Activated CD8-positive, alpha-beta T cell treated with anti-CD3 and anti-CD28 coated beads for 36 hours (primary cell): Measurements from ENCODE around the gene C2orf92. TPM values are rescaled to one million over a fixed set of nuclear protein-coding genes. Genes with fewer than 3 reads are reported as not detected.
"Not testable (repeated sequence)": the region's sequence is repeated elsewhere in the genome, so short reads cannot be mapped to it uniquely, and the experiment has no call there.

Experiments
- ATAC-seq: fragments of 200-7000 bp; cut with Tn5 transposase; one replicate; pipeline ENCODE4 v1.10.0; 2021; ENCODE audit warnings: mild to moderate bottlenecking, moderate library complexity
- CTCF ChIA-PET: fragments of 350-600 bp; sonication (Branson Sonifier 250); formaldehyde crosslinking; loops from one replicate; lab custom pipeline; 2021; ENCODE audit warnings: antibody characterized with exemption; lab: Charles Lee
- POLR2A ChIA-PET: fragments of 350-600 bp; sonication (Branson Sonifier 250); formaldehyde crosslinking; loops from one replicate; lab custom pipeline; 2021; ENCODE audit warnings: antibody characterized with exemption; lab: Charles Lee
- DNase-seq: peaks from one replicate; pipeline ENCODE4 v3.0.0-alpha.2; 2020
- H3K27ac Mint-ChIP-seq: one replicate; pipeline ENCODE4 v1.8.0; 2021; ENCODE audit warnings: mild to moderate bottlenecking, mixed read lengths
- H3K27me3 Mint-ChIP-seq: one replicate; pipeline ENCODE4 v1.8.0; 2021; ENCODE audit warnings: mixed read lengths
- H3K36me3 Mint-ChIP-seq: one replicate; pipeline ENCODE4 v1.8.0; 2021; ENCODE audit warnings: low read depth, mixed read lengths
- H3K4me1 Mint-ChIP-seq: one replicate; pipeline ENCODE4 v1.8.0; 2021; ENCODE audit warnings: low read depth, mixed read lengths
- H3K4me3 Mint-ChIP-seq: one replicate; pipeline ENCODE4 v1.8.0; 2021; ENCODE audit warnings: mild to moderate bottlenecking, moderate library complexity, mixed read lengths
- H3K9me3 Mint-ChIP-seq: one replicate; pipeline ENCODE4 v1.8.0; 2021; ENCODE audit warnings: mixed read lengths
- CTCF ChIP-seq: fragments of 200-600 bp; IDR thresholded peaks from one replicate; pipeline ENCODE4 v1.8.0; 2022; ENCODE audit warnings: antibody characterized with exemption, mild to moderate bottlenecking
- intact Hi-C: fragments of 100-400 bp; cut with micrococcal nuclease; formaldehyde crosslinking; loops from one replicate; pipeline ENCODE4 v1.10.0; 2022
- total RNA-seq, 2 experiments: library from RNA; stranded (reverse); gene quantifications; one replicate each; pipeline ENCODE4 v1.2.3, GENCODE V29; 2021

C2orf92 gene
- total RNA-seq, 2 experiments from 2014 or later, result 6.8 to 11.7 TPM

GRCh38 chr2:97675430-97676113 lies 6.1 kb downstream of the C2orf92 start:
- ChIA-PET POLR2A (interaction anchor here (1.0 to 4.2 kb wide), 4 partner anchors 11 to 16 kb away, joined by 3 to 24 read pairs (median 4); partner anchors contain the start of gene ACTR1B), CTCF (interaction anchor here (1.0 to 3.4 kb wide), 6 partner anchors 10 to 85 kb away, joined by 3 to 27 read pairs (median 10); partner anchors contain the start of gene ACTR1B)
- Mint-ChIP-seq H3K36me3 (peaks cover 2% of the 10 kb centered on the region), H3K4me3 (no peak overlapping the region), H3K27ac (no peak overlapping the region), H3K9me3 (no peaks in the 10 kb centered on the region), H3K4me1 (peaks cover 31% of the 10 kb centered on the region), H3K27me3 (peaks cover 1% of the 10 kb centered on the region)
- intact Hi-C loops, result no loop called here
- no peak for TF ChIP-seq CTCF
- ATAC-seq, result no peak
- DNase-seq, result no peak

DNA sequence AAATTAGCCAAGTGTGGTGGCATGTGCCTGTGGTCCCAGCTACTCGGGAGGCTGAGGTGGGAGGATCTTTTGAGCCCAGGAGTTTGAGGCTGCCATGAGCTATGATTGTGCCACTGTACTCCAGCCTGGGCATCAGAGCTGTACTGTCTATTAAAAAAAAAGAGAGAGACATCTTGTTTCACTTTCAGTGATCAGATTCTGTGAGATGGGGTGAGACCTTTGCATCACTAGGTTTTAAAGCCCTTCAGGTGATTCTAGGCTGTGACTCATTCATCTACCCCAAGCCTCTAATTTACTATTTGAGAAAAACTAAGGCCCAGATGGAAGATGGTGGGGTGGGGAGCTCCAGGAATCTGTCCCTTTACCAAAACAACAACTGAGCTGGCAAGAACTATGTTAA lies 7.1 kb downstream of the C2orf92 start:
- peak; percentile 60 for ATAC-seq
- Mint-ChIP-seq H3K27ac (no peak overlapping the region), H3K4me3 (no peak overlapping the region), H3K4me1 (peaks cover 31% of the 10 kb centered on the region), H3K27me3 (peaks cover 1% of the 10 kb centered on the region), H3K9me3 (no peaks in the 10 kb centered on the region), H3K36me3 (peaks cover 2% of the 10 kb centered on the region)
- intact Hi-C loops, result no loop called here
- no peak for TF ChIP-seq CTCF
- ChIA-PET POLR2A (interaction anchor here (0.9 to 4.2 kb wide), 4 partner anchors 12 to 21 kb away, joined by 3 to 24 read pairs (median 4); partner anchors contain the start of gene ACTR1B), CTCF (interaction anchor here (1.2 to 3.4 kb wide), 4 partner anchors 13 to 86 kb away, joined by 4 to 27 read pairs (median 12); partner anchors contain the start of gene ACTR1B)
- DNase-seq, result peak; percentile 22

DNA sequence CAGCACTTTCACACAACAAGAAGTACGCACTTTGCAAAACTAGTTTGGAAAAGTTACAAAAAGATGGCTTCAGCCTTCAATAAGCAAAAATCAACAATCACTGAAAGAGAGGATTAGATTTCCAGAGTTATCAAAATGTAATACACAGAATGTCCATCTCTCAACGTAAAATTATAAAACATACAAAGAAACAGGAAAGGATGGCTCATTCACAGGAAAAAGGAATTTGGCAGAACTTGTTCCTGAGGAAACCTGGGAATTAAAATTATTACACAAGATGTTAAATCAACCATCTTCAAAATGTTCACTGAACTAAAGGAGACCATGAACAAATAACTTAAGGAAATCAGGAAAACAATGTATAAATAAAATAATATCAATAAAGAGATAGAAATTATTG lies 8.0 kb downstream of the C2orf92 start:
- Mint-ChIP-seq H3K27ac (no peak overlapping the region), H3K27me3 (peaks cover 1% of the 10 kb centered on the region), H3K4me3 (no peak overlapping the region), H3K9me3 (no peaks in the 10 kb centered on the region), H3K36me3 (peaks cover 2% of the 10 kb centered on the region), H3K4me1 (peaks cover 31% of the 10 kb centered on the region)
- POLR2A ChIA-PET, result interaction anchor here (0.9 to 4.2 kb wide), 3 partner anchors 13 to 19 kb away, joined by 3 to 24 read pairs (median 6); partner anchors contain the start of gene ACTR1B
- ATAC-seq, result no peak
- no peak for DNase-seq
- TF ChIP-seq CTCF, result no peak
- CTCF ChIA-PET, result interaction anchor here (3.3 to 3.4 kb wide), 2 partner anchors 14 to 22 kb away, joined by 12 to 27 read pairs; partner anchors contain the start of gene ACTR1B
- intact Hi-C loops, result no loop called here

DNA sequence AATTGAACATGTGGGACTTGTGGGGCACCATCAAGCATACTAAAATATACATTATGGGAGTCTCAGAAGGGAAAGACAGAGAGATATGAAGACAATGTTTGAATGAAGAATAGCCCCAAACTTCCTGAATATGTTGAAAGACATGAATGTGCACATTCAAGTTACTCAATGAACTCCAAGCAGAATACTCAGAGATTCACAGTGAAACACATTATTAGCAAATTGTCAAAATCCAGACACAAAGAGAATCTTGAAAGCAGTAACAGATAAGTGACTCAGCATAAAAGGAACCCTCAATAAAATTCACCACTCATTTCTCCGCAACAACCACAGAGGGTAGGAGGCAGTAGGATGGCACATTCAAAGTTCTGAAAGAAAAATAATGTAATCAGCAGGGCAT lies 8.8 kb downstream of the C2orf92 start:
- Mint-ChIP-seq H3K4me3 (no peak overlapping the region), H3K4me1 (peaks cover 24% of the 10 kb centered on the region), H3K9me3 (no peaks in the 10 kb centered on the region), H3K27me3 (peaks cover 1% of the 10 kb centered on the region), H3K36me3 (no peaks in the 10 kb centered on the region), H3K27ac (no peak overlapping the region)
- TF ChIP-seq CTCF, result no peak
- ChIA-PET POLR2A (interaction anchor here (1.7 to 4.2 kb wide), 2 partner anchors 14 to 18 kb away, joined by 6 to 24 read pairs; partner anchors contain the start of gene ACTR1B), CTCF (interaction anchor here (0.9 to 4.3 kb wide), 4 partner anchors 14 to 88 kb away, joined by 3 to 17 read pairs (median 8); partner anchors contain the start of gene ACTR1B)
- intact Hi-C loops, result no loop called here
- ATAC-seq (no peak), DNase-seq (no peak)

- H3K27me3 Mint-ChIP-seq, H3K4me3 Mint-ChIP-seq, intact Hi-C loops, H3K36me3 Mint-ChIP-seq, H3K9me3 Mint-ChIP-seq: not testable (repeated sequence)
- peaks cover 13% of the 10 kb centered on the region for H3K4me1 Mint-ChIP-seq
- H3K27ac Mint-ChIP-seq, result peak overlapping the region; percentile 30
- peak; percentile 62 for DNase-seq
- ATAC-seq, result peak; percentile 27
- ChIA-PET POLR2A (interaction anchor here (0.6 to 2.0 kb wide), 7 partner anchors 8 to 1313 kb away, joined by 3 to 7 read pairs (median 3); partner anchors contain the start of gene ACTR1B), CTCF (interaction anchor here (1.0 to 2.9 kb wide), 5 partner anchors 10 to 61 kb away, joined by 3 to 10 read pairs (median 4); partner anchors contain the start of gene ACTR1B)
Observed at GRCh38 chr2:97687235-97687634, 17.7 kb downstream of the C2orf92 start.
